IMR-90 (cell line): ENCODE data around the gene SLC6A9. TPM values are rescaled to one million over a fixed set of nuclear protein-coding genes. Genes with fewer than 3 reads are reported as not detected.
A peak's percentile ranks its signal among the peaks of the same experiment; 100 is the strongest.

Source experiments
- ATAC-seq: fragments of 200-7000 bp; cut with Tn5 transposase; 2 replicates; pipeline ENCODE4 v1.9.1; 2020; ENCODE audit warnings: low read depth, mild to moderate bottlenecking, moderate library complexity
- BruUV-seq: library from RNA; stranded (reverse); fragments of 400-500 nt; replicated peaks from 2 replicates; lab custom pipeline; 2021; lab: Mats Ljungman, UMichigan
- CTCF ChIA-PET: fragments of 300-600 bp; formaldehyde crosslinking; extraction: SDS; loops from one replicate; lab custom pipeline; 2021; ENCODE audit warnings: antibody characterized with exemption; lab: Yijun Ruan, JAX
- POLR2A ChIA-PET: fragments of 300-600 bp; sonication (Branson Sonifier 250); formaldehyde crosslinking; loops from one replicate; lab custom pipeline; 2022; ENCODE audit warnings: antibody characterized with exemption; ENCODE audit not compliant: unreplicated experiment; lab: Charles Lee
- DNase-seq: peaks from one replicate; pipeline ENCODE4 v3.0.0; 2013
- H2AFZ ChIP-seq: replicated peaks from 2 replicates; pipeline ENCODE3; 2013; ENCODE audit warnings: low read length, mild to moderate bottlenecking; ENCODE audit not compliant: poor library complexity
- H2AK5ac ChIP-seq: 2 replicates; pipeline ENCODE4 v1.6.1; 2013; ENCODE audit warnings: low read depth, low read length, inconsistent platforms
- H2AK9ac ChIP-seq: replicated peaks from 2 replicates; pipeline ENCODE3; 2013; ENCODE audit warnings: mild to moderate bottlenecking, low read depth, low read length, moderate library complexity; ENCODE audit not compliant: poor library complexity
- H2BK120ac ChIP-seq: 2 replicates; pipeline ENCODE4 v1.6.1; 2013; ENCODE audit warnings: low read depth, low read length, inconsistent platforms
- H2BK15ac ChIP-seq: 3 replicates; pipeline ENCODE4 v1.6.1; 2013; ENCODE audit warnings: low read depth, low read length, inconsistent platforms
- H2BK20ac ChIP-seq: 2 replicates; pipeline ENCODE4 v1.6.1; 2013; ENCODE audit warnings: low read depth, mild to moderate bottlenecking, inconsistent platforms, low read length, moderate library complexity
- H2BK5ac ChIP-seq: 2 replicates; pipeline ENCODE4 v1.6.1; 2013; ENCODE audit warnings: mild to moderate bottlenecking, low read depth, low read length, inconsistent platforms; ENCODE audit not compliant: poor library complexity, severe bottlenecking
- H3K14ac ChIP-seq: replicated peaks from 2 replicates; pipeline ENCODE4 v1.6.1; 2013; ENCODE audit warnings: low read depth, low read length, inconsistent platforms
- H3K18ac ChIP-seq: 2 replicates; pipeline ENCODE4 v1.6.1; 2013; ENCODE audit warnings: low read depth, low read length, control low read depth
- H3K23ac ChIP-seq: 2 replicates; pipeline ENCODE4 v1.6.1; 2013; ENCODE audit warnings: low read depth, low read length, inconsistent platforms
- H3K27ac ChIP-seq: 2 replicates; pipeline ENCODE4 v1.5.1; 2013; ENCODE audit warnings: mild to moderate bottlenecking, control low read depth, low read length; ENCODE audit not compliant: insufficient read depth
- H3K27me3 ChIP-seq: 2 replicates; pipeline ENCODE4 v1.6.1; 2013; ENCODE audit warnings: low read length; ENCODE audit not compliant: control insufficient read depth, insufficient read depth
- H3K36me3 ChIP-seq: 2 replicates; pipeline ENCODE4 v1.6.1; 2013; ENCODE audit warnings: low read length, mixed read lengths; ENCODE audit not compliant: control insufficient read depth, insufficient read depth
- H3K4ac ChIP-seq: 2 replicates; pipeline ENCODE4 v1.6.1; 2013; ENCODE audit warnings: low read depth, low read length, inconsistent platforms
- H3K4me1 ChIP-seq: 2 replicates; pipeline ENCODE4 v1.6.1; 2013; ENCODE audit warnings: low read length, mixed read lengths; ENCODE audit not compliant: control insufficient read depth, insufficient read depth
- H3K4me2 ChIP-seq: 2 replicates; pipeline ENCODE4 v1.6.1; 2013; ENCODE audit warnings: low read depth, mild to moderate bottlenecking, control low read depth, low read length, moderate library complexity
- H3K4me3 ChIP-seq: 2 replicates; pipeline ENCODE4 v1.5.1; 2013; ENCODE audit warnings: low read depth, mild to moderate bottlenecking, control low read depth, low read length, moderate library complexity; ENCODE audit not compliant: insufficient read depth
- H3K56ac ChIP-seq: 2 replicates; pipeline ENCODE4 v1.6.1; 2013; ENCODE audit warnings: low read length, inconsistent platforms; ENCODE audit not compliant: insufficient read depth; ENCODE audit errors: extremely low read depth
- H3K79me1 ChIP-seq, 2 experiments: 2 replicates each; pipeline ENCODE4 v1.6.1; 2013; ENCODE audit warnings: low read length in 2 of 2, inconsistent platforms in 1 of 2, low read depth in 1 of 2
- H3K9ac ChIP-seq: 2 replicates; pipeline ENCODE4 v1.6.1; 2013; ENCODE audit warnings: low read depth, low read length, control low read depth
- H3K9me1 ChIP-seq: 2 replicates; pipeline ENCODE4 v1.6.1; 2013; ENCODE audit warnings: low read length, inconsistent platforms; ENCODE audit not compliant: insufficient read depth
- H3K9me3 ChIP-seq: 2 replicates; pipeline ENCODE4 v1.6.1; 2013; ENCODE audit warnings: low read length; ENCODE audit not compliant: control insufficient read depth, insufficient read depth
- H4K20me1 ChIP-seq: 2 replicates; pipeline ENCODE4 v1.6.1; 2013; ENCODE audit warnings: low read length, inconsistent platforms; ENCODE audit not compliant: insufficient read depth
- H4K5ac ChIP-seq: 2 replicates; pipeline ENCODE4 v1.6.1; 2013; ENCODE audit warnings: mild to moderate bottlenecking, low read depth, low read length, control low read depth
- H4K8ac ChIP-seq, 2 experiments: 2 replicates each; pipeline ENCODE4 v1.6.1; 2013; ENCODE audit warnings: low read depth in 2 of 2, low read length in 2 of 2, control low read depth in 1 of 2, inconsistent platforms in 1 of 2
- H4K91ac ChIP-seq: 2 replicates; pipeline ENCODE4 v1.6.1; 2013; ENCODE audit warnings: low read depth, low read length, inconsistent platforms; ENCODE audit not compliant: insufficient read depth
- BHLHE40 ChIP-seq: fragments of 150-350 bp; IDR thresholded peaks from 2 replicates; pipeline ENCODE4 v1.6.1; 2016; ENCODE audit warnings: mild to moderate bottlenecking, low read depth, low read length
- CHD1 ChIP-seq: IDR thresholded peaks from 2 replicates; pipeline ENCODE4 v1.6.1; 2012; ENCODE audit warnings: low read depth, low read length, improper control_type of control experiment
- CTCF ChIP-seq: conservative IDR thresholded peaks from 2 replicates; pipeline ENCODE4 v1.5.1; 2012; ENCODE audit warnings: mild to moderate bottlenecking, low read depth, low read length, improper control_type of control experiment
- ELK1 ChIP-seq: fragments of 150-350 bp; IDR thresholded peaks from 2 replicates; pipeline ENCODE4 v1.6.1; 2016; ENCODE audit warnings: low read depth, mild to moderate bottlenecking, low read length, moderate library complexity, borderline replicate concordance
- MAFK ChIP-seq: IDR thresholded peaks from 2 replicates; pipeline ENCODE4 v1.6.1; 2012; ENCODE audit warnings: low read depth, low read length, improper control_type of control experiment
- MAZ ChIP-seq: IDR thresholded peaks from 2 replicates; pipeline ENCODE4 v1.6.1; 2012; ENCODE audit warnings: low read depth, mild to moderate bottlenecking, low read length, improper control_type of control experiment, moderate library complexity, borderline replicate concordance
- MXI1 ChIP-seq: IDR thresholded peaks from 2 replicates; pipeline ENCODE4 v1.6.1; 2012; ENCODE audit warnings: low read depth, mild to moderate bottlenecking, low read length, moderate library complexity, borderline replicate concordance
- NFE2L2 ChIP-seq: fragments of 150-350 bp; IDR thresholded peaks from 2 replicates; pipeline ENCODE4 v1.6.1; 2016; ENCODE audit warnings: low read depth, mild to moderate bottlenecking, low read length
- POLR2A ChIP-seq: IDR thresholded peaks from 2 replicates; pipeline ENCODE4 v1.6.1; 2012; ENCODE audit warnings: mild to moderate bottlenecking, low read depth, low read length
- RAD21 ChIP-seq: IDR thresholded peaks from 2 replicates; pipeline ENCODE4 v1.6.1; 2012; ENCODE audit warnings: low read length, improper control_type of control experiment
- RFX5 ChIP-seq: IDR thresholded peaks from 2 replicates; pipeline ENCODE4 v1.8.0; 2012; ENCODE audit warnings: low read depth, mild to moderate bottlenecking, low read length, moderate library complexity
- USF2 ChIP-seq: fragments of 150-350 bp; IDR thresholded peaks from 2 replicates; pipeline ENCODE4 v1.6.1; 2017; ENCODE audit warnings: mild to moderate bottlenecking, antibody characterized with exemption, low read length, low read depth
- WGBS, 2 experiments: methylation state at CpG; one replicate each; pipeline versions ENCODE4 v1.1.5 to v1.1.7; 2013; ENCODE audit warnings: missing lambda C conversion rate in 2 of 2; ENCODE audit not compliant: insufficient read length in 1 of 2; ENCODE audit errors: extremely low coverage in 2 of 2; 5-methylcytosine and 5-hydroxymethylcytosine counted together
- dilution Hi-C: fragments of 300-500 bp; cut with HindIII; formaldehyde crosslinking; loops from one replicate; pipeline ENCODE4 v1.14.3; 2018; ENCODE audit warnings: low sequenced_read_pairs; ENCODE audit not compliant: unreplicated experiment
- in situ Hi-C: fragments of 300-500 bp; cut with MboI; formaldehyde crosslinking; loops from 3 replicates; pipeline ENCODE4 v1.14.3; 2019; ENCODE audit warnings: low sequenced_read_pairs, inconsistent platforms, mixed read lengths
- intact Hi-C: fragments of 100-400 bp; cut with micrococcal nuclease; formaldehyde crosslinking; loops from 2 replicates; pipeline ENCODE4 v1.10.0; 2022
- polyA plus RNA-seq, 3 experiments: library from polyadenylated mRNA; depleted of rRNA; stranded (reverse); fragments of >200 nt; gene quantifications; 2 replicates each; pipeline ENCODE4 v1.2.3, GENCODE V29; 2012; ENCODE audit warnings: low replicate concordance in 1 of 3
- total RNA-seq: library from RNA; depleted of rRNA; stranded (reverse); fragments of >200 nt; gene quantifications from 2 replicates; pipeline ENCODE4 v1.2.3, GENCODE V29; 2012

SLC6A9 gene
- total and polyA plus RNA-seq, 2 of the 4 experiments (the other 2 are of a cell fraction), result 2.0 to 6.6 TPM

- Histone ChIP-seq H4K8ac (no peak overlapping the region), H3K36me3 (no peaks in the 10 kb centered on the region), H4K5ac (no peak overlapping the region), H2BK20ac (no peak overlapping the region), H2AK5ac (no peak overlapping the region), H3K4me2 (no peak overlapping the region), H3K56ac (no peak overlapping the region), H2BK5ac (no peak overlapping the region), H3K4me3 (no peak overlapping the region), H3K9me3 (no peaks in the 10 kb centered on the region), H3K4ac (no peak overlapping the region; the same call in 1 of the 2 replicates), H3K4me1 (peaks cover 9% of the 10 kb centered on the region), H2AFZ (peak overlapping the region; percentile 27), H3K27me3 (no peaks in the 10 kb centered on the region), H3K23ac (no peak overlapping the region), H2AK9ac (peak overlapping the region; percentile 44), H3K18ac (no peak overlapping the region), H3K9me1 (peaks cover 15% of the 10 kb centered on the region; the same call in 1 of the 2 replicates), H3K27ac (no peak overlapping the region), H4K20me1 (peaks cover 3% of the 10 kb centered on the region; the same call in 1 of the 2 replicates), H3K9ac (no peak overlapping the region), H4K91ac (no peak overlapping the region; the same call in 1 of the 2 replicates), H2BK120ac (peak overlapping the region; percentile 46), H3K79me1 (no peaks in the 10 kb centered on the region), H2BK15ac (no peak overlapping the region), H3K14ac (no peak overlapping the region)
- ChIA-PET POLR2A (no interaction called here), CTCF (interaction anchor here (0.6 to 3.8 kb wide), 2 partner anchors 28 to 38 kb away, joined by 3 to 14 read pairs; no protein-coding TSS in a partner anchor)
- in situ Hi-C loops, result no loop called here
- dilution Hi-C loops, result no loop called here
- ATAC-seq (no peak), DNase-seq (no peak)
- no TSS peak for BruUV-seq
- no CpG with 5 or more reads among the region's 16 CpGs for WGBS, 2 experiments
- intact Hi-C loops, result no loop called here
- TF ChIP-seq MXI1 (no peak), ELK1 (no peak), MAZ (no peak), CTCF (no peak), MAFK (no peak), RFX5 (no peak), RAD21 (no peak), CHD1 (no peak), BHLHE40 (no peak), POLR2A (no peak), NFE2L2 (no peak), USF2 (no peak)
These were observed 12.2 kb upstream of the SLC6A9 start for GRCh38 chr1:44043176-44044070.
